Aorta (tissue), 5 donors: ENCODE data around the gene CTBP1. TPM values are rescaled to one million over a fixed set of nuclear protein-coding genes. Genes with fewer than 3 reads are reported as not detected.

Experiments used
- ATAC-seq: fragments of 200-7000 bp; cut with Tn5 transposase; one replicate; pipeline ENCODE4 v1.9.1; 2022; ENCODE audit warnings: moderate library complexity; ENCODE audit not compliant: low FRiP score
- DNase-seq, 2 donors: peaks; one replicate each; pipeline ENCODE4 v3.0.0-alpha.2; 2020
- H3K27ac ChIP-seq, 2 donors: one replicate each; pipeline ENCODE4 v1.5.1; 2013; ENCODE audit warnings: low read length in 2 of 2, mild to moderate bottlenecking in 2 of 2, moderate library complexity in 2 of 2, control low read depth in 1 of 2, inconsistent platforms in 1 of 2, low read depth in 1 of 2
- H3K27me3 ChIP-seq, 2 donors: one replicate each; pipeline ENCODE4 v1.6.1; 2013; ENCODE audit warnings: control low read depth in 1 of 2, low read length in 1 of 2, mild to moderate bottlenecking in 1 of 2, moderate library complexity in 1 of 2; ENCODE audit not compliant: insufficient read depth in 2 of 2, control insufficient read depth in 1 of 2
- H3K36me3 ChIP-seq, 2 donors: one replicate each; pipeline ENCODE4 v1.6.1; 2013; ENCODE audit warnings: control low read depth in 1 of 2, low read length in 1 of 2, mild to moderate bottlenecking in 1 of 2; ENCODE audit not compliant: insufficient read depth in 2 of 2, control insufficient read depth in 1 of 2
- H3K4me1 ChIP-seq, 2 donors: one replicate each; pipeline ENCODE4 v1.6.1; 2013; ENCODE audit warnings: low read length in 2 of 2, control low read depth in 1 of 2, mild to moderate bottlenecking in 1 of 2, moderate library complexity in 1 of 2; ENCODE audit not compliant: insufficient read depth in 2 of 2, control insufficient read depth in 1 of 2
- H3K4me3 ChIP-seq, 2 donors: one replicate each; pipeline ENCODE4 v1.5.1; 2013; ENCODE audit warnings: low read length in 2 of 2, control low read depth in 1 of 2, mild to moderate bottlenecking in 1 of 2
- H3K9me3 ChIP-seq: one replicate; pipeline ENCODE4 v1.6.1; 2013; ENCODE audit warnings: mild to moderate bottlenecking, low read length; ENCODE audit not compliant: control insufficient read depth
- WGBS, 2 donors: extraction: QIAGEN DNeasy Blood & Tissue Kit; methylation state at CpG; one replicate each; pipeline ENCODE4 v1.1.7; 2013; 5-methylcytosine and 5-hydroxymethylcytosine counted together
- intact Hi-C, 2 donors: fragments of 100-400 bp; cut with DNase I; formaldehyde crosslinking; loops; one replicate each; pipeline versions ENCODE4 v1.14.2 to v1.15.0; 2022
- polyA plus RNA-seq, 2 donors: library from polyadenylated mRNA; stranded (reverse); fragments of 200-250 nt; gene quantifications; one replicate each; pipeline ENCODE4 v1.2.3, GENCODE V29; 2013
- total RNA-seq, 2 donors: library from RNA; stranded (reverse); fragmentation: NEBNext Ultra II Directional; extraction: Animal tissue kit (Norgen Biotek cat#: 25700); gene quantifications; one replicate each; pipeline ENCODE4 v1.2.1, GENCODE V29; 2021
- donor health status: healthy with polysubstance abuse.
- donor health status: Bipolar disorder and iron deficiency.
- donor health status: DM: no; HTN: no; CAD: no.
- donor health status: DM: no; HTN: no; CAD: no.
- donor health status: DM: yes; HTN: yes; CAD: no.

CTBP1 gene
- total and polyA plus RNA-seq, 4 donors: 66.4 to 145 (median 104) TPM

DNA sequence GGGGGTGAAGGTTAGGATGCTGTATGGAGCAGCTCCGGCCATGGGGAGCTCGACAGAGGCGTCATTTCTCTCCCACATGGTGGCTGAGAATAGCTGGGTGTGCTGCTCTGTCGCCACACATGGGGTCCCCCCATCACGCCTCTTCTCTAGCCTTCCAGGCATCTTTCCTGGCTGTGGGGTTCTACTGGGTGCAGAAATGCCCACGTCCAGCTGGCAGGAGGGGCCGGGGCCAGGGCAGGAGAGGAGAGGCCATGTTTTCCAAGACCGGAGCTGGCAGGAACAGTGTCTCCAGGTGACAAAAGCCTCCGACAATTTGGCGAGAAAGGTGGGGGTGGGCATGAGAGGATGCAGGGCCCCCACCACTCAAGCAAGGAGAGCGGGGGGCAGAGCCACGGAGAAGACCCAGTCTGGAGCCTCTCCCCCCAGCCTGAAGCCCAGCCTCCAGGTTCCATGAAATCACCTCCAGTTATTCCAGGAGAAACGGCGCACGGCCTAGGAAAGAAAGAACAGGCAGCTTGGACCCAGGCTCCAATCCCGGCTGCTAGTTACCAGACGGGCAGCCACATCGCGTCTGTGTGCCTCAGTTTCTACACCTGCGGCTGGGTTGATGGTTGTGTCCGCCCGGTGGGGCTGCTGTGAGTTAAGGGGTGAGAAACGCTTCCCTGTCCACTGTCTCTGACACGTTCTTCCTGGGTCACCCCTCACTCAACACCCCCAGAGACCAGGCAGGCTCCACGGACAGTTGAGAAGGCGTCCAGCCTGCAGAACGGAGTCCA lies 49.2 kb downstream of the CTBP1 start:
- H3K27me3 ChIP-seq: no peaks in the 10 kb centered on the region

GRCh38 chr4:1198098-1198844 lies 50.7 kb downstream of the CTBP1 start:
- 92 to 93% methylated on average over 24 of the region's 24 CpGs for WGBS, 2 donors
- H3K27ac ChIP-seq: no peak overlapping the region
- intact Hi-C loops: loop anchor here in 1 of 2 donors (10.0 kb wide), 1 partner anchor 47 kb away; the partner anchor contains the start of gene CTBP1

More for the DNA sequence above, 49.2 kb downstream of the CTBP1 start:
- no peaks in the 10 kb centered on the region for H3K4me1 ChIP-seq
- no peak overlapping the region for H3K4me3 ChIP-seq
- H3K9me3 ChIP-seq: no peaks in the 10 kb centered on the region
- intact Hi-C loops: loop anchor here in 1 of 2 donors (10.0 kb wide), 1 partner anchor 45 kb away; the partner anchor contains the start of gene CTBP1
- DNase-seq (peak; percentile 35 to 51), ATAC-seq (no peak)
- WGBS, 2 donors: 84% methylated on average over 27 of the region's 27 CpGs
- H3K27ac ChIP-seq: no peak overlapping the region
- no peaks in the 10 kb centered on the region for H3K36me3 ChIP-seq

GRCh38 chr4:1196421-1197183 lies 52.3 kb downstream of the CTBP1 start:
- H3K9me3 ChIP-seq: no peaks in the 10 kb centered on the region
- 93 to 94% methylated on average over 13 of the region's 13 CpGs for WGBS, 2 donors
- H3K27me3 ChIP-seq: no peaks in the 10 kb centered on the region
- ATAC-seq (no peak), DNase-seq (peak in 1 of 2 donors; percentile 67)
- H3K27ac ChIP-seq: no peak overlapping the region
- intact Hi-C loops: loop anchor here in 1 of 2 donors (10.0 kb wide), 1 partner anchor 48 kb away; the partner anchor contains the start of gene CTBP1
- H3K4me3 ChIP-seq: no peak overlapping the region
- no peaks in the 10 kb centered on the region for H3K36me3 ChIP-seq
- no peaks in the 10 kb centered on the region for H3K4me1 ChIP-seq

More at GRCh38 chr4:1198098-1198844, 50.7 kb downstream of the CTBP1 start:
- H3K9me3 ChIP-seq: no peaks in the 10 kb centered on the region
- no peaks in the 10 kb centered on the region for H3K36me3 ChIP-seq
- no peaks in the 10 kb centered on the region for H3K4me1 ChIP-seq
- no peak for ATAC-seq
- no peaks in the 10 kb centered on the region for H3K27me3 ChIP-seq
- peak in 1 of 2 donors; percentile 53 for DNase-seq
- no peak overlapping the region for H3K4me3 ChIP-seq

- 93 to 94% methylated on average over 16 of the region's 16 CpGs for WGBS, 2 donors
- Histone ChIP-seq H3K27me3 (no peaks in the 10 kb centered on the region), H3K4me1 (no peaks in the 10 kb centered on the region), H3K36me3 (no peaks in the 10 kb centered on the region), H3K4me3 (no peak overlapping the region), H3K9me3 (no peaks in the 10 kb centered on the region), H3K27ac (no peak overlapping the region)
- DNase-seq: peak in 1 of 2 donors; percentile 43
- intact Hi-C loops: loop anchor here in 1 of 2 donors (10.0 kb wide), 1 partner anchor 49 kb away; the partner anchor contains the start of gene CTBP1
- ATAC-seq: no peak
These were observed 53.0 kb downstream of the CTBP1 start for GRCh38 chr4:1195891-1196401.

GRCh38 chr4:1195109-1195671 lies 53.7 kb downstream of the CTBP1 start:
- DNase-seq: peak; percentile 53 to 70
- 80 to 92% methylated on average over 25 to 29 of the region's 29 CpGs for WGBS, 2 donors
- no peak overlapping the region for H3K27ac ChIP-seq

GRCh38 chr4:1194010-1194900 lies 54.7 kb downstream of the CTBP1 start:
- no peaks in the 10 kb centered on the region for H3K27me3 ChIP-seq
- no peaks in the 10 kb centered on the region for H3K9me3 ChIP-seq
- no peaks in the 10 kb centered on the region for H3K4me1 ChIP-seq
- intact Hi-C loops: loop anchor here in 1 of 2 donors (10.0 kb wide), 1 partner anchor 51 kb away; the partner anchor contains the start of gene CTBP1
- H3K36me3 ChIP-seq: no peaks in the 10 kb centered on the region
- WGBS, 2 donors: 13 to 17% methylated on average over 50 to 52 of the region's 52 CpGs
- peak; percentile 83 to 94 for DNase-seq
- H3K4me3 ChIP-seq: no peak overlapping the region
- peak; percentile 63 for ATAC-seq
- peak overlapping the region in 1 of 2 donors; percentile 66 for H3K27ac ChIP-seq

More at GRCh38 chr4:1195109-1195671, 53.7 kb downstream of the CTBP1 start:
- no peaks in the 10 kb centered on the region for H3K9me3 ChIP-seq
- no peaks in the 10 kb centered on the region for H3K27me3 ChIP-seq
- H3K4me1 ChIP-seq: no peaks in the 10 kb centered on the region
- ATAC-seq: no peak
- intact Hi-C loops: loop anchor here in 1 of 2 donors (10.0 kb wide), 1 partner anchor 50 kb away; the partner anchor contains the start of gene CTBP1
- H3K4me3 ChIP-seq: no peak overlapping the region
- no peaks in the 10 kb centered on the region for H3K36me3 ChIP-seq

DNA sequence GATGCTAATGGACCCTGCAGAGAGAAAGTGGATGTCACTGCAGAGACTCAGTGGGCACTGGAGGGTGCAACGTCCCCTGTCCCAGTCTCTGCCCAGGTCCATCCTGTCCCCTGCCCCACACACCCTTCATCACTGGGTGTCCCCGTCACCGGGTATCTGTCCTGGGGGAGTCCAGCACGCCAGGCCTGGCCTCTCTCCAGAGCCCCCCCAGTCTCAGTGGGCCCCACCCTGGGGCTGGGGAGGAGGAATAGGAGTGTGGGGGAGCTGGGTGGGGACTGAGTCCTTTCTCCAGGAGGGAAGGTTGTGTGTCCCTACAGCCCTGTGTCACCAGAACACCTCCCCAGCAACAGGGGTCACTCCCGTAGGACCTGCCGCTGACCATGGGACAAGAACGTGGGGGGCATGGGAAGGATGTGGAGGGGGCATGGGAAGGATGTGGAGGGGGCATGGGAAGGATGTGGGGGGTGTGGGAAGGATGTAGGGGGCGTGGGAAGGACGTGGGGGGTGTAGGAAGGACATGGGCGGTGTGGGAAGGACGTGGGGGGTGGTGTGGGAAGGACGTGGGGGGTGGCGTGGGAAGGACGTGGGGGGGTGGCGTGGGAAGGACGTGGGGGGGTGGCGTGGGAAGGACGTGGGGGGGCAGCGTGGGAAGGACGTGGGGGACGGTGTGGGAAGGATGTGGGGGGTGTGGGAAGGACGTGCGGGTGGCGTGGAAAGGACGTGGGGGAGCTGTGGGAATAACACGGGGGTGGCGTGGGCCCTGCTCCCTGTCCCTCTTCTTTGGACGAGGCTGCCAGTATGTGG lies 55.5 kb downstream of the CTBP1 start:
- Histone ChIP-seq H3K9me3 (no peaks in the 10 kb centered on the region), H3K4me3 (no peak overlapping the region), H3K27ac (peak overlapping the region in 1 of 2 donors; percentile 66), H3K4me1 (no peaks in the 10 kb centered on the region), H3K27me3 (no peaks in the 10 kb centered on the region), H3K36me3 (no peaks in the 10 kb centered on the region)
- WGBS, 2 donors: 32 to 41% methylated on average over 26 to 28 of the region's 28 CpGs
- DNase-seq: peak in 1 of 2 donors; percentile 42
- no peak for ATAC-seq
- intact Hi-C loops: loop anchor here (2.0 to 10.0 kb wide), 2 partner anchors 27 to 51 kb away; partner anchors contain the start of gene CTBP1 (in 1 of the 2)
